ENCODE results near the gene P2RY6.

P2RY6 gene

GRCh38 chr11:73244589-73245240 lies 27.4 kb upstream of the P2RY6 start:
- Histone ChIP-seq H2AFZ (ENCODE audit: low read depth) (no peak overlapping the region), H3K4me3 (IDR thresholded peaks at IDR 0.05; ENCODE audit: insufficient read depth, low read depth, low read length) (no peak overlapping the region), H3K9ac (no peak overlapping the region), H3K4me2 (no peak overlapping the region), H4K20me1 (ENCODE audit: insufficient read depth) (no peaks in the 10 kb centered on the region), H3K27ac (no peak overlapping the region), H3K27me3 (ENCODE audit: insufficient read depth, low read depth) (no peaks in the 10 kb centered on the region), H3K4me1 (ENCODE audit: low read depth, poor library complexity, severe bottlenecking) (peaks cover 46% of the 10 kb centered on the region), H3K36me3 (ENCODE audit: insufficient read depth) (no peaks in the 10 kb centered on the region; the same call in 1 of the 2 replicates), H3K79me2 (ENCODE audit: insufficient read depth, low read depth) (no peaks in the 10 kb centered on the region)
- TF ChIP-seq CTCF (conservative IDR thresholded peaks at IDR 0.05; ENCODE audit: low read depth, low read length): no peak

GRCh38 chr11:73245461-73245860 lies 26.7 kb upstream of the P2RY6 start:
- H3K4me3 ChIP-seq (IDR thresholded peaks at IDR 0.05; ENCODE audit: insufficient read depth, low read depth, low read length): no peak overlapping the region
- H3K79me2 ChIP-seq (ENCODE audit: insufficient read depth, low read depth): no peaks in the 10 kb centered on the region
- no peak overlapping the region for H3K4me2 ChIP-seq
- no peaks in the 10 kb centered on the region for H4K20me1 ChIP-seq (ENCODE audit: insufficient read depth)
- no peak overlapping the region for H3K27ac ChIP-seq
- no peak overlapping the region for H2AFZ ChIP-seq (ENCODE audit: low read depth)
- peaks cover 46% of the 10 kb centered on the region for H3K4me1 ChIP-seq (ENCODE audit: low read depth, poor library complexity, severe bottlenecking)
- H3K9ac ChIP-seq: no peak overlapping the region
- no peaks in the 10 kb centered on the region; the same call in 1 of the 2 replicates for H3K36me3 ChIP-seq (ENCODE audit: insufficient read depth)
- no peak for TF ChIP-seq CTCF (conservative IDR thresholded peaks at IDR 0.05; ENCODE audit: low read depth, low read length)
- no peaks in the 10 kb centered on the region for H3K27me3 ChIP-seq (ENCODE audit: insufficient read depth, low read depth)

- no peak for TF ChIP-seq CTCF (conservative IDR thresholded peaks at IDR 0.05; ENCODE audit: low read depth, low read length)
- no peak overlapping the region for H3K27ac ChIP-seq
- no peaks in the 10 kb centered on the region for H4K20me1 ChIP-seq (ENCODE audit: insufficient read depth)
- H3K4me3 ChIP-seq (IDR thresholded peaks at IDR 0.05; ENCODE audit: insufficient read depth, low read depth, low read length): no peak overlapping the region
- no peaks in the 10 kb centered on the region for H3K27me3 ChIP-seq (ENCODE audit: insufficient read depth, low read depth)
- no peaks in the 10 kb centered on the region; the same call in 1 of the 2 replicates for H3K36me3 ChIP-seq (ENCODE audit: insufficient read depth)
- H3K79me2 ChIP-seq (ENCODE audit: insufficient read depth, low read depth): no peaks in the 10 kb centered on the region
- no peak overlapping the region for H2AFZ ChIP-seq (ENCODE audit: low read depth)
- H3K4me2 ChIP-seq: no peak overlapping the region
- peaks cover 50% of the 10 kb centered on the region for H3K4me1 ChIP-seq (ENCODE audit: low read depth, poor library complexity, severe bottlenecking)
- H3K9ac ChIP-seq: no peak overlapping the region
These were observed 25.8 kb upstream of the P2RY6 start for GRCh38 chr11:73246303-73246702.

- no peak overlapping the region for H3K4me3 ChIP-seq (IDR thresholded peaks at IDR 0.05; ENCODE audit: insufficient read depth, low read depth, low read length)
- no peaks in the 10 kb centered on the region for H4K20me1 ChIP-seq (ENCODE audit: insufficient read depth)
- peak overlapping the region; percentile 84 for H3K4me2 ChIP-seq
- peaks cover 53% of the 10 kb centered on the region for H3K4me1 ChIP-seq (ENCODE audit: low read depth, poor library complexity, severe bottlenecking)
- peak overlapping the region; percentile 67 for H3K9ac ChIP-seq
- no peaks in the 10 kb centered on the region for H3K79me2 ChIP-seq (ENCODE audit: insufficient read depth, low read depth)
- H3K36me3 ChIP-seq (ENCODE audit: insufficient read depth): no peaks in the 10 kb centered on the region; the same call in 1 of the 2 replicates
- TF ChIP-seq CTCF (conservative IDR thresholded peaks at IDR 0.05; ENCODE audit: low read depth, low read length): no peak
- peak overlapping the region; percentile 95 for H3K27ac ChIP-seq
- H2AFZ ChIP-seq (ENCODE audit: low read depth): peak overlapping the region; percentile 55
- no peaks in the 10 kb centered on the region for H3K27me3 ChIP-seq (ENCODE audit: insufficient read depth, low read depth)
These were observed 23.5 kb upstream of the P2RY6 start for GRCh38 chr11:73248526-73249185.
